ENCODE results near the gene CKS2.

Gene CKS2

DNA sequence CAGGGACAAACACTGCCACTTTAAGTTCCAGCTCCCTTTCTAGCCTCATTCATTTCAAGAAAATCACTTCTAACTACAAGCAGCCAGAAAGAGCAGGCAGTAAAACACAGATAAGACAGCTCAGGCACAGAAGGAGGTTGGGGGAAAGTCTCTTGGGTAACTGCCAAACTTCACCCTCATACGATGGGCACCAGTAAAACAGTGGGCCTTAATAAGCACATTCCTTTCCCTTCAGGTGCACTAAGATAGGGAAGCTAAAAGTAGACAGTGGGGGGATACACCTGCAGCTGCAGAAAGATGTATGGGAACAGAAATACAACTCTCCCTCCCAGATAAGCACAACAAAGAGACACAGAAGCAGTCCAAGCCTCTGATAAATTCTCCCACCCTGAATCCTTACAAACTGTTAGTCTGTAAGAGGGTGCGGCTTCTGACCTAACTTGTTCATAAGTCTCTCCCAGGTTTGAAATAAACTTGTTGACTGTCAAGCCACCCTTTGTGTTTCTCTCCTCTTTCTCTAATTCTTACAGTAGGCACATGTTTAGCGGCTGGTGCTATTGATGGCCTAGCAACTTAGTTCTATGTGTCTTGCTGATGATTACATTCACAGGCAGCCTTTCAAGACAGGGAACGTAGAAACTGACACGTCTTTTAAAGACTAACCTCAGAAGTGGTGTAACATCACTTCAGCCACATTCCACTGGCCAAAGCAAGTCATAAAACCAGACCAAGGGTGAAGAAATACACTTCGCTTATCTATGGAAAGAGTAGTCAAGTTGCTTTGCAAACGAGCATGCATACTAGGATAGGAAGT, 6.8 kb upstream of the CKS2 start:
- no peak for TF ChIP-seq CTCF (IDR thresholded peaks at IDR 0.05; ENCODE audit: insufficient read depth, low read depth, low read length, missing control alignments)
- no peak overlapping the region for H3K4me3 ChIP-seq (ENCODE audit: low read depth, low read length)
- DNase-seq (ENCODE audit: low read depth): no peak

- peak; percentile 28 for DNase-seq (ENCODE audit: low read depth)
- H3K4me3 ChIP-seq (ENCODE audit: low read depth, low read length): no peak overlapping the region
- TF ChIP-seq CTCF (IDR thresholded peaks at IDR 0.05; ENCODE audit: insufficient read depth, low read depth, low read length, missing control alignments): no peak
Observed at GRCh38 chr9:89304834-89305188, 6.2 kb upstream of the CKS2 start.

GRCh38 chr9:89305868-89306267, 5.1 kb upstream of the CKS2 start:
- TF ChIP-seq CTCF (IDR thresholded peaks at IDR 0.05; ENCODE audit: insufficient read depth, low read depth, low read length, missing control alignments): no peak
- no peak for DNase-seq (ENCODE audit: low read depth)
- no peak overlapping the region for H3K4me3 ChIP-seq (ENCODE audit: low read depth, low read length)

- no peak overlapping the region for H3K4me3 ChIP-seq (ENCODE audit: low read depth, low read length)
- no peak for TF ChIP-seq CTCF (IDR thresholded peaks at IDR 0.05; ENCODE audit: insufficient read depth, low read depth, low read length, missing control alignments)
- DNase-seq (ENCODE audit: low read depth): no peak
Observed at GRCh38 chr9:89309166-89309565, 1.8 kb upstream of the CKS2 start.

GRCh38 chr9:89309608-89310474, 1.2 kb upstream of the CKS2 start:
- no peak for TF ChIP-seq CTCF (IDR thresholded peaks at IDR 0.05; ENCODE audit: insufficient read depth, low read depth, low read length, missing control alignments)
- H3K4me3 ChIP-seq (ENCODE audit: low read depth, low read length): peak overlapping the region; percentile 87
- peak; percentile 36 for DNase-seq (ENCODE audit: low read depth)

GRCh38 chr9:89311346-89312221, 589 bp downstream of the CKS2 start:
- peak overlapping the region; percentile 79 for H3K4me3 ChIP-seq (ENCODE audit: low read depth, low read length)
- no peak for TF ChIP-seq CTCF (IDR thresholded peaks at IDR 0.05; ENCODE audit: insufficient read depth, low read depth, low read length, missing control alignments)
- DNase-seq (ENCODE audit: low read depth): peak; percentile 35

All from GM12865 (cell line).